Lung microvascular endothelial cell (primary cell): ENCODE data around the gene WDR27. TPM values are rescaled to one million over a fixed set of nuclear protein-coding genes. Genes with fewer than 3 reads are reported as not detected.
"Not testable (repeated sequence)": the region's sequence is repeated elsewhere in the genome, so short reads cannot be mapped to it uniquely, and the experiment has no call there.

ENCODE experiments used
- DNase-seq, 2 donors: peaks; one replicate each; pipeline versions ENCODE4 v3.0.0 to v3.0.0-alpha.2; 2010; ENCODE audit warnings: low read depth in 2 of 2
- total RNA-seq: library from RNA; depleted of rRNA; stranded (reverse); fragments of >200 nt; gene quantifications from 2 replicates; pipeline ENCODE4 v1.2.1, GENCODE V29; 2014

The WDR27 gene
- total RNA-seq, 1 donor from 2014 or later = 18.7 TPM

GRCh38 chr6:169489563-169490245, 212.1 kb downstream of the WDR27 start:
- no peak for DNase-seq

- no peak for DNase-seq
Observed at GRCh38 chr6:169487579-169488436, 214.0 kb downstream of the WDR27 start.

GRCh38 chr6:169479783-169480495, 221.9 kb downstream of the WDR27 start:
- DNase-seq = no peak

GRCh38 chr6:169474362-169474761, 227.5 kb downstream of the WDR27 start:
- DNase-seq = no peak

GRCh38 chr6:169473663-169474062, 228.2 kb downstream of the WDR27 start:
- DNase-seq = no peak

GRCh38 chr6:169472786-169473416, 228.9 kb downstream of the WDR27 start:
- DNase-seq = no peak

GRCh38 chr6:169470790-169471189, 231.0 kb downstream of the WDR27 start:
- DNase-seq = no peak

- no peak for DNase-seq
Observed at GRCh38 chr6:169469028-169469427, 232.8 kb downstream of the WDR27 start.

GRCh38 chr6:169467755-169468154, 234.1 kb downstream of the WDR27 start:
- DNase-seq = not testable (repeated sequence)

- DNase-seq = not testable (repeated sequence)
Observed at GRCh38 chr6:169466256-169466655, 235.6 kb downstream of the WDR27 start.

GRCh38 chr6:169457762-169458161, 244.1 kb downstream of the WDR27 start:
- DNase-seq = no peak

GRCh38 chr6:169456840-169457239, 245.0 kb downstream of the WDR27 start:
- no peak for DNase-seq

GRCh38 chr6:169455470-169455869, 246.4 kb downstream of the WDR27 start:
- DNase-seq = no peak

GRCh38 chr6:169454872-169455204, 247.0 kb downstream of the WDR27 start:
- no peak for DNase-seq

- no peak for DNase-seq
Observed at GRCh38 chr6:169454204-169454871, 247.5 kb downstream of the WDR27 start.

- no peak for DNase-seq
Observed at GRCh38 chr6:169452869-169453620, 248.8 kb downstream of the WDR27 start.

GRCh38 chr6:169452117-169452868, 249.5 kb downstream of the WDR27 start:
- DNase-seq = no peak

- no peak for DNase-seq
Observed at GRCh38 chr6:169451065-169451838, 250.6 kb downstream of the WDR27 start.

GRCh38 chr6:169450097-169450496, 251.7 kb downstream of the WDR27 start:
- DNase-seq = no peak
